DMS 273 (cell line): ENCODE results near the gene FAM53A.
"Not testable (repeated sequence)": the region's sequence is repeated elsewhere in the genome, so short reads cannot be mapped to it uniquely, and the experiment has no call there.

ENCODE experiments used
- DNase-seq: peaks from one replicate; lab custom pipeline; 2025; ENCODE audit not compliant: unreplicated experiment; lab: John Stamatoyannopoulos, UW

The FAM53A gene

DNA sequence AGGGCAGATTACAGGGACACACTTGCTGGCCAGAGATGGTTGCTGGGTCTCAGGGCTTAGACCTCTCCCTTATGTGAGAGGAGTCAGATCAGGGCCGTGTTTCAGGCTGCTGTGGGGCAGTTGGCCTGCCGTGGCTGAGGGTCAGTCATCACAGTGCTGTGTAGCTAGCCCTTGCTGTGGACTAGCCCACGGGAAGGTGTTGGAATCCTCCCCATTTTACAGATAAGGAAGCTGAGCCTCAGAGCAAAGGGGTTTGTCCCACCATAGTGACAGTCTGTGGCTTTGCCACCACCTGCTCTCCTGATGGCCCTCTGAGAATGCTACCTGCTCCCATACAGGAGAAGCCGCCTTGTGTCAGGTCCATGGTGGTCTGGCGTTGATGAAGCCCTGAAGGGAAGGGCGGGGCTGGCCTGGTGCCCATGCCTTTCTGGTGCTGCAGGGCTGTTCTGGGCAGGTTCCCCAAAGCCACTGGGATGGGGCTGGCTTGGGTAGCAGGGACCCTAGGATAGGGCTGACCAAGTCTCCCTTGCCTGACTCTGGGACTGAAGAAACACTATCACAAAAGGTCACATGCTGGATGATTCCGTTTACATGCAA is 2.4 kb upstream of the FAM53A start:
- peak; percentile 19 for DNase-seq

DNA sequence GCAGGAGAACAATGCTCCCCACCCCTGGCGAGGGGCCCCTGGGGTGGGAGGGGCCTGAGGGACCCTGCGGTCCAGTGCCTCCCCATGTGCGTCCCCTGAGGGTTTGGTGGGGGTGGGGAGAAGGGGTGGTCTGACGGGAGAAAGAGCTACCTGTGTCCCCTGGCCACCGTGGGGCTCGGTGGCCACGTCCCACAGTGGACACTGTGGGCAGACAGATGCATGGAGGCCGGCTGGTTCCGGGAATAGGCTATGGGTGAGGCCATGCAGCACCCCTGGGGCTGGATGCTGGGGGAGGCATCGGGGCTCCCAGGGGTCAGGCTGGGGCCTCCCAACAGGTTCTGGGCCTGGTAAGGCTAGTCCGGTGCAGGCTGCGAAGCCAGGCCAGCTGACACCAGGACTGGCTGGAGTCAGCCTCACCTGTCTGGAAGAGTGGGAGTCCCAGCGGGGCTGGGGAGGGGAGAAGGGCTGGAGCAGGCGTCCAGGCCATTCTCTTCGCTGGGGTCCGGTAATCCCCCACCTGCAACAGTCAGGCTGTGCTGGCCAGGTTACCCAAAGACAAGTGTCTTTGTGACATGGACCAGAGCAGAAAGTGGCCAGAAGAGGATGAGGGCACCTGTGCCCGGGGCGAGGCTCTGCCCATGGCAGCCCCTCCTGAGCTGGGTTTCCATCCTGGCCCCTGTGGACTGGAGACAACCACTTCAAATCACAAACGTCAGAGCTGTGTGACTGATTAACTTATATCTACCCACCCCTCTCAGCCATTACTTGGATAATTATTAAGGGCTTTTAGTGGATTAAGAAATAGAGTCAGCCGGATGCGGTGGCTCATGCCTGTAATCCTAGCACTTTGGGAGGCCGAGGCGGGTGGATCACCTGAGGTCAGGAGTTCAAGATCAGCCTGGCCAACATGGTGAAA is 1.4 kb upstream of the FAM53A start:
- DNase-seq, result no peak

DNA sequence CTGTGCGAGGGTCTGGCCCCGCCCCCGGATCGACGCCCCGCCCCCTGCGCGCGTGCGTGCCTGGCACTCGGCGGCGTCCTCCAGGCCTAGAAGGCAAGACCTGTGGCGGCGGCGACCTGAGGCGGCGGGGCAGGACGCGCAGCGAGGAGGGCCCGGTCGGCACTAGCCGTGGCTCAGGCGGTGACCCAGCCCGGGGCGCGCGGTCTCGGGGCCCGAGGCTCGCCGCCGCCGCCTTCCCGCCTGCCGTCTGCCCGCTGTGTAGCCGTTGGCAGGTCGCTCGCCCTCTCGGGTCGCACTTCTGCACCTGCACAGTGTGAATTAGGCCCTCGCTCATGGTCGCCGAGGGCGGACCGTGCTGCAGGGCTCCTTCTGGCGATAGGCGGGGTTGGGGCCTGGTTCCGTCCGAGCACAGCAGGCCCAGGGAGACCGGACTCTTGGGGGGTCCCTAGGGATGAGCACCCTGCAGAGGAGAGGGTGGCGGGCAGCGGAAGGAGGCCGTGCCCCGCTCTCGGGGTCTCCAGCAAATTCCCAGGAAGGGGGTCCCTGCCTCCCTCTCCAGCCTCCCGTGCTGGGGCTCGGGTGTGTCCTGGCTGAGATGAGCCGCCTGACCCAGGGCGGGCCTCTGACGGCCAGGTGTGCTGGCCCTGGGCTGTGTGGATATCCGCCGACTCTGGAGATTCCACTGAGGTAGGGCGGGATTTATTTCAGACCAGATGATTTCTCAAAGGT is 557 bp upstream of the FAM53A start:
- no peak for DNase-seq

DNA sequence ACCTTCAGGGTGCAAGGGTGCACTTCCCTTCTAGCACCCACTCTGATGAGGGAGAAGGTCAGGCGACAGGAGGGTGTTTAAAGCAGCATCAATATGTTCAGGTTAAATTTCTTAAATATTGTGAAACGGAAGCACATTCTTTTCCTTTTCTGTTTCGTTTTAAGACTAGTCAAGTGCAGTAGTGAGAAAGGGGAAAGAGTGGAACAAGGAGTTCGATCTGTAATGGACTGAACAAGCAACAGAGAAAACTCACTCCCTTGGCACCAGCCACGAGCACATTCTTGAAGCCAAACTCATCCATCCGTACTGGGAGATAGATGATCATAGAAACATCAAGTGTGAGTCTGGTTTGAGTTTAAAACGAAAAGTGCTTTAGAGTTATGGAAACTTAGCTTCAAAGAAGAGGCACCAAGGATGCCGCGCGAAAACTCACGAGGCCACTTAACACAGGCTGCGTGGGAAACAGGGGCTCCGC is 815 bp downstream of the FAM53A start:
- peak; percentile 59 for DNase-seq

DNA sequence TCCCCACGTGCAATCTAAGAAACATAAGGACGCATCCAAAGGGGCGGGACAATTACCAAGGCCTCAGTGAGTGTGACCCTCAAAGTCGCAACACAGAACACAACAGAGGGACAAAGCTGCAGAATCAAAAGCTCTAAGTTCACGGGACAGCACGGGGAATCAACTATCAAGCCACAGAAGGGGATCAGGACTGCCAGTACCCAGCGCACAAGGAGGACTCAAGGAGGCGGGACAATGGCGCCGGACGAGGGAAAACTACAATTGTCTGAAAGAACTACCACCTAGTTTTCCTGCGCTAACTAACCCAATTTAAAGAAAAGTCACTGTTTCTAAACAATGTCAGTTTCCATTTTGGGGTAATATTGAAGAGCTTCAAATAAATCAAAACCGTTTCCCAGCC is 1.3 kb downstream of the FAM53A start:
- DNase-seq, result no peak

DNA sequence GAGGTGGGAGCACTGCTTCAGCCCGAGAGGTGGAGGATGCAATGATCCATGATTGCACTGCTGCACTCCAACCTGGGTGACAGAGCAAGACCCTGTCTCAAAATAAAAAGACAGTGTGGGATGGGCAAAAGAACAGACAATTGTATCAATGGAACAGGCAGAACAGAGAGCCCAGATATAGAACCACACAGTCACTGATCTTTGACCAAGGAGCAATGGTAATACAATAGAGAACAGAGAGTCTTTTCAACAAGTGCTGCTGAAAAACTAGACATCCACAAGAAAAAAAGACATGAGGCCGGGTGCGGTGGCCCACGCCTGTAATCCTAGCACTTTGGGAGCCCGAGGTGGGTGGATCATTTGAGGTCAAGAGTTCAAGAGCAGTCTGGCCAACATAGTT is 5.9 kb downstream of the FAM53A start:
- DNase-seq, result no peak

DNA sequence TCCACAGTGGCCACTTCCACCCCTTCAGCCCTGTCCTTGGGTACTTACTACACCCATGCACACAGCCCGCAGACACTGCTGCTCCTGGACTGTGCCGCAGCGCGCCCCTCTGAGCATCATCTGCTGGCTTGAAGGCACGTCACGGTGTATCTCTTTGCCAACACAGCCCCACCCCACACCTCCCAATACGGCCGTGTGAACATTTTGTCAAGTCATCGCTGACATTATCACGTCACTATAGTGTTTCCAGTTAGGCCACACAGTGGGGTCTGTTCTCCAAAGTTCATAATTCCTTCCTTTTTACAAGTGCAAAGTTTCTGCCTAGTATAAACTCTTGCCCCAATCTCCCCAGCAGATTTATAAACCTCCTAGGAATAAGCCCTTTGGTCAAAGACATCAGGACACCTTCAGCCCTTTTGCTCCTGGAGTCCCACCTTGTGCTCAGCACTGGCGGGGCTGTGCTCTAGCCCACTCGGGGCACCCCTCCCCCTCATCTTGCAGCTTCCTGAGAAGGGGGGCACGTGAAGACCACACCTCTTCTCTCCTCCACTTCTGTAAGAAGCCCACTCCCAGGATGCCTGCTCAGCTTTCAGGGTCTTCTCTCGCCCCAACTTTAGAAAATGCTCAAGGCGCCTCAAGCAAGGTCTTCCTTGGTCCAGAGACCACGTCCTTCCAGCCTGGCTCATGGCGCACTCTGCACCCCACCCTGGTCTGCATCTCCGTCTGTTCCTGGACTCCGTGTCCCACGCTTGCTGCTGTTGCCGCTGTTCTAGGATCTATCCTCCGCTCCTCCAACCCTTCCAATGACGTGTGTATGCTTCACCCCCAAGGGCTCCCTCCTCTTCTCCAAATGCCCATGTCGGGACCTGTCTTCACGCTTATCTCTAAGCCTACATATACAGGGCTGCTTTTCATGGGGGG is 7.2 kb downstream of the FAM53A start:
- DNase-seq, result no peak

DNA sequence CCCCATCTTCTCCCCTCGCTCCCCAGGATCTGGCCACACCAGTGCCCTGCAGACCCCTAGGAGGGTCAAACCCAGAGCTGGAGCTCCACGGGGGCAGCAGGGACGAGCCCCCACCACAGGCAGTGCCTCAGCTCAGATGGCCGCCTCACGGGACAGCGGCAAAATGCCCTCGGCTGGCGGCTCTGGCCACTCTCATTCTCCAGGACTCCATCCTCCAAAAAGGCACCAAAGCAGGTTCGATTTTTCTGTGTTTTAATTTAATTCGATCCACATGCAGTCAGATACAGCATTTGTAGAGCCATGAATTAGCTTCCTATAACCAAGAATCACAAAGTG is 8.3 kb downstream of the FAM53A start:
- DNase-seq, result no peak

DNA sequence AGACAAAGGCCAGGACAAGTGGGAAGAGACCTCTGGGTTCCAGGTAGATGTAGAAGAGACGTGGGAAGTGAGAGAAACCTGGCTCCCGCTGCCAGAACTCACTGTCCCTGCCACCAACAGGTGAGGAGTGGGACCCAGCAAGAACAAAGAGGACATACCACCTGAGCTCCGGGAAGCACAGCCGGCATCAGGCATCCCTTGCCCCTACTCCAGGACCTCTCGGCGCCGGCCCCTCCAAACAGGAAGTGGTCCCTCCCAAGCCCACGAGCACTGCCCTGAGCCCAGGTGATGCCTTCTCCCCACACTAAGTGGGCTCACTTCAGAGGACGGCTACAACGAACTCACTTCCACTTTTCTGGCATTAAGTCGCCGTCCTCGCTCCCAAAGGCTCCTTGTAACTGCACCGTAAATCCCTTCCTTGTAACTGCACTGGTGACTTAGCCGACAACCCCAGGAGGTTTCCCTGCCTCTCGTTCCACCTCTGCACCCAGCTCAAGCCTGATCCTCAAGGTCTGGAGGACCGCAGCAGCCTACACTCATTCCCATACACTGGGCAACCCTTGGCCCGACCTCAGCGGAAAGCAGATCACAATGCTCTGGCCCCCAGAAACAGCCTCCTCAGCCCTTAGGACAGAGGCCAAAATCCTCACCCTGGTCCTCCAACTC is 8.8 kb downstream of the FAM53A start:
- DNase-seq, result no peak

DNA sequence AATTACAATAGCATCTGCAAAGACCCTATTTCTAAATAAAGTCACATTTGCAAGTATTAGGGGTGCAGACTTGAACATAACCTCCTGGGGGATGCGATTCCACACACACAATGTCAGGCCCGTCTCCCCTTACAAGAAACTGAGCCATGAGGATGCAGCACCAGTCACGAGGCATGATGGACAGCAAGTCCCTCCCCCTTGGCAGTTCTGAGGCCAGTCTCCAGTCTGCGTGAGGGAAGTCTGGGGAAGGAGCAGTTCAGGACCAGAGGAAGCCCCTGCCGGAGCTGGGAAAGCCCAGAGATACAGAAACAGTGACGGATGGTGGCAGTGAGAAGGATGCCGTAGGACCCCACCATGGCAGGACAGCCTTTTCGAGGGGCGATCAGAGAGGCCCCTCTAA is 9.4 kb downstream of the FAM53A start:
- no peak for DNase-seq

DNA sequence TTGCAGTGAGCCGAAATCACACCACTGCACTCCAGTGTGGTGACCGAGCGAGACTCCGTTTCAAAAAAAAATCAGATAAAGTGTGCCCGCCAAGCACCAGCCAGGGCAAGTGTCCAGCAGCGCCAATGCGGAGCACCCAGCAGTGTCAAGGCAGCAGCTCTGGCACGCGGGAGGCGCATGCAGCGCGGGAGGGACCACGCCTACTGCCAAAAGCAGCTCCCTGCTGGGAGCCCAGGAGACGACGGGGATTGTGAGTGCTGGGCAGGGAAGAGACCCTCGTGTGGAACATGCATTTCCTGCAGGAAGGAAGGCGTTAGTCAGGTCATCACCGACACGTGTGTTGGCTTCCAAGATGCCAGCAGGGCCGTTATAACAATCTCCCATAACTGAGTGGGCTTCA is 10.4 kb downstream of the FAM53A start:
- no peak for DNase-seq

DNA sequence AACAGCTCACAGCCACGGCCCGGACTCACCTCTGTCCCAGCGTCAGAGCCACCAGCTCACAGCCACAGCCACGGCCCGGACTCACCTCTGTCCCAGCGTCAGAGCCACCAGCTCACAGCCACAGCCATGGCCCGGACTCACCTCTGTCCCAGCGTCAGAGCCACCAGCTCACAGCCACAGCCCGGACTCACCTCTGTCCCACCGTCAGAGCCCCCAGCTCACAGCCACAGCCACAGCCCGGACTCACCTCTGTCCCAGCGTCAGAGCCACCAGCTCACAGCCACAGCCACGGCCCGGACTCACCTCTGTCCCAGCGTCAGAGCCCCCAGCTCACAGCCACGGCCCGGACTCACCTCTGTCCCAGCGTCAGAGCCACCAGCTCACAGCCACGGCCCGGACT is 13.1 kb downstream of the FAM53A start:
- DNase-seq, result not testable (repeated sequence)

DNA sequence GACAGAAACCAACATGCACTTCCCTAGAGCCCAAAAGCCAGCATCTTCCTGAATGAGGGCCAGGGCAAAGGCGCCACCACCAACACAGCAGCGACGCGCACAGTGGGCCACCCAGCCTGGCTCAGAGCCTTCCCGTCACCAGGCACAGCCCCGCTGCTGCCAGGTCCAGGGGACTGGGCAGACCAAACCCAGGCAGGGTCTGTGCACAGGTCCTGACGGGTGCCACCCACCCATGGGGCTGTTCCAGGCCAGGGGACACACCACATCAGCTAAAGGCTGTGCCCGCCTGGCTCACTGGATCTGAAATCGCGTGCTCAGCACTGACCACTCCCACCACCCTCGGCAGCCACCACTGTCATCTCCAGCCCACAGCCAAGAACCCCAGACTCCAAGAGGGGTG is 13.8 kb downstream of the FAM53A start:
- no peak for DNase-seq

DNA sequence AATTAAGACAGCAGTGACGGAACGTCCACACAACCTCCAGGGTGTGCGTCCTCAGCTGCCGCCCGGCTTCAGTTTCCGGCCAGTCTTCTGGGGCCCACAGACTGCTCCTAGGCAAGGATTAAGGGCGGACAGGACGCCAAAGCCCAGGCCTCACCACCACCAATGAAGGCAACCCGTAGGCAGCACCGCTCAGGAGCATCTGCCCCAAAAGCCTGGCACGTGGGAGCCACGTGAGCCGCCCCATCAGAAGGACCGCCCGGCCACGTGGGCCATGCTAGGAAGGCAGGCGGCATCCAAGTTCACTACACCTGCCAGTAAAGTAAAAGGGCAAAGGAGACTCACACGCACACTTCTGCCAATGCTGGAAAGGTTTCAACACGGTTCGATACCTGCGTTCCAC is 14.3 kb downstream of the FAM53A start:
- DNase-seq, result no peak

DNA sequence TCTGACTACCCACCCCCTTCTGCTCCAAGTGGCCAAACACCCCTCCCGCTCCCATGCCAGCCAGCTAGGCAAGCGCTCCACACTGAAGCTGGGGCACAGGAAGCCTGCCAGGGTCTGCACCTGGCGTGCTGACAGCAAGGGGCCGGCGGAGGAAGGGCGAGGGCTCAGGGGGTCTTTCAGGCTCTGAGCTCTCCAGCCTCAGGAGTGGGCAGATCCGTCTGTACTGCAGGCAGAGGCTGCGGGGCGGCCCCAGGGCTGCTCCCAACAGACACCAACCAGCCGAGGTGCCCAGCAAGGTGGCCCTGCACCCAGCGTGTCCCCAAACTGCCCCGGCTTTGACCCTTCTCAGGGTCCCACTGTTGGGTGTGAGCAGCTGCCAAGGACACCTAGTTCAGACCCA is 14.8 kb downstream of the FAM53A start:
- DNase-seq, result no peak

DNA sequence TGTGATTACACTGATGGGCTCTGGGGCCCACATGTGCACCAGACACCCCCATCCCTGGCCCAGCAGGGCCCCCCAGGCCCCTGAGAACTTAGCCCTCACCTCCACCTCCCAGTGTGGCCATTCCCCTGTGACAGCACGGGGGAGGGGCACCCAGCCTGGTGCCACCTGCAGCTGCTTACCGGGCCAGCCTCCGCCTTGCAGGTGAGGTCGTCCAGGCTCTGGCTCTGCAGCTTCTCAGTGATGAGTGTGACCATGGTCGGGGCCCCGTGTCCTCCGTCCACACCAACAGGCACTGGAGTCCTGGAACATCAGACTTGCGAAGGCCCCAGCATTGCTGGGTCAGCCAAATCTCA is 15.6 kb downstream of the FAM53A start:
- DNase-seq, result no peak

DNA sequence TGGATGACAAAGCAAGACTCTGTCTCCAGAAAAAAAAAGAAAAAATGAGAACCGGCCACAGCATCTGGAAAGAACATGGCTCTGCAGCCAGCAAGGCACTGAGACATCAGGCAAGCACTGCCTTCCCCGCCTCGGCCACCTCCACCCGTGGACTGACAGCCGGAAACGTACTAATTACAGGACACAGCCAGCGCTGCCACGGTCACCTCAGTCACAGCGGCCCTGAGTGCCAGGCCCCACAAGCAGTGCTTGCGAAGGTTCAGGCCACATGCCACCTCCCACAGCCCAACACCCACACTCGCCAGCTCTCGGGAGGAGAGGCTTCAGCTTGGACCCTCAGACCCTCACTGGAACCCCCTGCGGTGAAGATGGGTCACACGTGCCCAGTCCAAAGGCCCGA is 16.8 kb downstream of the FAM53A start:
- DNase-seq, result no peak

DNA sequence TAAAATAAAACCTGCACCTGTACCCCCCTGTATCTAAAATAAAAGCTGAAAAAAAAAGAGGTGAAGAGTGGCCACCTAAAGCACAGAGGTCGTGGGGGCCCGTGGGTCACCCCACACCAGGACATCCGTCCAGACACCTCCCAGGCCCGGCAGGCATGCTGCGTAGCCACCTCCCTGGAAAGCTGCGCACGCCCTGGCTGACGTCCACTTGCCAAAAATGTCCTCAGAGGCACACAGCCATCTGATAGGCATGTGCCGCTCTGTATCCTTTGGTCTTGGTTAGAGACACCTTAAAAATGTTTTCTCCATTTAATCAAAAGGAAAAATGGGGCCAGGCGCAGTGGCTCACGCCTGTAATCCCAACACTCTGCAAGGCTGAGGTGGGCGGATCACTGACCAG is 17.7 kb downstream of the FAM53A start:
- DNase-seq, result no peak

DNA sequence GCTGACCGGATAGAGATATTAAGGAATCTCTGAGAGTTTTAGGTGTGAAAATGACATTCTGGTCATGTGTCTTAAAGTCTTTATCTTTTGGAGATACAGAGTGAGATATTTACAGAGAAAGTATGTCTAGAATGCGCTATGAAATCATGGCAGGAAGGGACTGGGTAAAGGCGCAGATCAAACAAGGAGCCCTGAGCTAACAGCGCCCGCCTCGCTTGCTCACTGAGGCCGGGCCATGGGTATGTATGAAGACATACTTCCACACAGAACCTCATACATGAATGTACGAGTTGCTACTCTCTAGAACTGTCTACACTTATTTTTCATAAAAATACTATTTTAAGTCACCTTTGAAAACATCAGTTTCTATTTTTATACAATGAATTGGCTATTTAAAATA is 20.0 kb downstream of the FAM53A start:
- DNase-seq, result no peak

DNA sequence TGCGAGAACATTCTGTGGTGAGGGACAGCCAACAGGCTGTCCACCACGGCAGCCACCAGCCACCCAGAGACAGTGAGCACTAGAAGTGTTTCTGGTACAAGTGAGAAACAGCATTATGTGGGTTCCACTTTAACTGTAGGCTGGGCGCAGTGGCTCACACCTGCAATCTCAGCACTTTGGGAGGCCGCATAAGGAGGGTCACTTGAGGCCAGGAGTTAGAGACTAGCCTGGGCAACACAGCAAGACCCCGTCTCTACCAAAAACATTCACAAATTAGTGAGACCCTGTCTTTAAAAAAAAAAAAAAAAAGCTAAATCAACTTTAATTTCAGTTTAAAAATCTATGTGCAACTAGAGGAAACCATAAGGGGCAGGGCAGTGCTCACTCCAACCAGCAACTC is 20.6 kb downstream of the FAM53A start:
- DNase-seq, result no peak

DNA sequence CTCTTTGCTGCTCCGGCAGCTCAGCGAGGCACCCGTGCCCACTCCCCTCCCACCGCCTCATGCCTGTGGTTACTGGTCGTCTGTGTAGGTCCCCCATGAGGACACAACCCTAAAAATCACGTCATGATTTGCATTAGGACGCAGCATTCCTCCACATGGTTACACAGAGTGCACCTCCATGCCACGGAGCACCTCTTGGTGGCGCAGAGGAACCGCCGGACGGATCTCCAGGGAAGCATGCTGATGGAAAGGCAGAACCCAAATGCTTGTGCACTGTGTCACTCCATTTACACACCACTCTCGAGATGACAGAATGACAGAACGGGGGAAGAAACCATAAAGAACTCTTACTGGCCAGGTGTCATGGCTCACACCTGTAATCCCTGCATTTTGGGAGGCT is 22.4 kb downstream of the FAM53A start:
- DNase-seq, result no peak
